HL-60/S4 treated with phorbol 12-myristate 13-acetate at 8.2 ng/mL for 4 days and 3 days (cell line): ENCODE data around the gene H19.

Source experiments
- in situ Hi-C: fragments of 300-500 bp; cut with MboI; formaldehyde crosslinking; loops from 2 replicates; pipeline ENCODE4 v1.15.0; 2022; ENCODE audit warnings: low sequenced_read_pairs

Gene H19

DNA sequence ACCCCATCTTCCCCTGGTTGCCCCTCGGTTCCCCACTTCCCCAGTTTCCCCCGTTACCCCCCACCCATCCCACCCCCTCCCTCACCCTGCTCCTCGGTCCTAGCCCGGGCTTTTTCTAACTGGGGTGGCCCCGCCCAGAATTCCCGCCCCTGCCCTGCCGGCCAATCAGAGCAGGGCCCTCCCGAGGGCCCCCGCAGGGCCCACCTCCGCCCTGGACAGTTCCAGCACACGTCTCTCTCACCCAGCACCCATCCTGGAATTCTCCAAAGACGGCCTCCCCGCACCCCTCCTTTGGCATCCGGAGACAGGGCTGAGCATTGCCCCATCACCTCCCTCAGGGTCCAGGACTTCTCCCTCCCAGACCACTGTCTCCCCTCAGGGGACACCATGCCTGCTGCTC, at the start of gene H19:
H19 (minus strand) TSS at position 88 of the 400 bp plus-strand sequence.
- in situ Hi-C loops: no loop called here

DNA sequence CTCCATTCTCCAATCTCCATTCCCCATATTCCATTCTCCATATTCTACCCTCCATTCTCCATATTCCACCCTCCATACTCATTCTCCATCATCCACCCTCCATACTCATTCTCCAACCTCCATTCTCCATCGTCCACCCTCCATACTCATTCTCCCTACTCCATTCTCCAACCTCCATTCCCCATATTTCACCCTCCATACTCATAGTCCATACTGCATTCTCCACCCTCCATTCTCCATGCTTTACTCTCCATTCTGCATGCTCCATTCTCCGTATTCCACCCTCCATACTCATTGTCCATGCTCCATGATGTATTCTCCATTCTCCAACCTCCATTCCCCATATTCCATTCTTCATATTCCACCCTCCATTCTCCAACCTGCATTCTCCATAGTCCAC, 44.3 kb upstream of the H19 start:
- in situ Hi-C loops: no loop called here

DNA sequence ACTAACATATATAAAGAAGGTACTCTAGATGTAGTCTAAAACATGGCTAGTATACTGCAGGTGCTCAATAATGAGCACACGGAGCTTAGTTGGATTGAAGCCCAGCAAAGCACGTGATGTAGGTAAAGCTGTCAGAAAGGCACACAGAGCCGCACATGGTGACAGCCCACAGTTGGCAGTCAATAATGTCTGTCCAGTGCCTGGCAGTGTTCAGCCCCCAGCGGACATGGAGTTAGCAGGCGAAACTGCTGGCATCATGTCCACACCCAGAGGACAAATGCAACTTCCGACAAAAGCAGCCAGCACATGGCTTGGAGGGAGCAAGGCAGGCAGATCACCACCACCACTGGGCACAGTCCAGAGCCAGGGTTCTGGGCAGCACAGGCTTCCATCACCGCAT, 43.5 kb upstream of the H19 start:
- in situ Hi-C loops: no loop called here

DNA sequence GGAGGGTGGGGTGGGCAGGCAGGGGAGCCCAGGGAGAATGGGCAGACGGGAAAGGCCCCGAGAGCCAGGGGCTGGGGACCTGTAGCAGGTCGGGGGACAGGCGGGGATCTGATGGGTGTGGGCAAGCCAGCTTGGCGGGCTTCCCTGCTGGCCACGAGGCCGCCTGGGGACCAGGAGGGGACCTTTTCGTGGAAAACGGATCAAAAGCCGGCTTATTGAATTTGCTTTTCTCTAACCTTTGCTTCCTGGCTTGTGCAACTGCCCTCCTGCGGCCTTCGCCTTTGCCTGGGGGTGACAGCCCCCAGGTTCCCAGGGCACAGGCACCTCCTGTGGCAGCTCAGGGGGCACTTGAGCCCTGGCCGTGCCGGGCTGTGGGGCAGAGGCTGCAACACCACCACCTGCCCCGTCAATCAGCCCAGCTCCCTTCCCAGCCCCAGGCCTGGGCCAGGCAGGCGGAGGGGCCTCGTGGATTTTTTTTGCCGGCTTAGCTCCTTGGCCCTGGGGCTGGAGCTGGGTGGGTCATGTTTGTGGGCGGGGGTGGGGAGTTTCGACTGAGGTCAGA, 41.6 kb upstream of the H19 start:
- in situ Hi-C loops: no loop called here

DNA sequence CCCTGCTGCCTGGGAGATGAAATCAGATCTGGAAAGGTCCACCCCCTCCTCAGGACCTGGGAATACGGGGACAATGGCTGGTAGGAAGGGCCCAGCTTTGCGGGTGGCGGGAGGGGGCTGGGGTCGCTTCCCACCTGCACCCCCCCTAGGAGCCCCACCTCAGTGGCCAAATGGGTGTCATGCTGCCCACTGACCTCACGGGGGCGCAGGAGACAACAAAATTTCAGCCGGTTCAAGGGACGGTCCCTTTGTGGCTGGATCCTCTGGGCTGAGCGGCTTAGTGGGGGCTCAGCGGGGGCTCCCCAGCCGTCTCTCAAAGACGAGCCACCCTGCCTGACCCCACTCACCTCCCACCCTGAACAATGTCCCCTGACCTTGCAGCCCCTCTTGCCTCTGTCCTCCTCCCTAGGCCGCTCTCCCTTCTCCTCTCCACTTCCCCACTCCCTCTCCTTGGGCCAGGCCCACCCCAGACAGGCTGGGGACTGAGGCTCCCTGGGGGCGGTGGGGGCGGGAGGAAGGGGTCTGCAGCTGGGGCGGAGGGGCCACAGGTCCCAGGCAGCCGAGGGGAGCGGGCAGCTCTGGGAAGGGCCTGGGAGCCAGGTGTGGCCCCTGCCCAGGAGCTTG, 39.3 kb upstream of the H19 start:
- in situ Hi-C loops: no loop called here

DNA sequence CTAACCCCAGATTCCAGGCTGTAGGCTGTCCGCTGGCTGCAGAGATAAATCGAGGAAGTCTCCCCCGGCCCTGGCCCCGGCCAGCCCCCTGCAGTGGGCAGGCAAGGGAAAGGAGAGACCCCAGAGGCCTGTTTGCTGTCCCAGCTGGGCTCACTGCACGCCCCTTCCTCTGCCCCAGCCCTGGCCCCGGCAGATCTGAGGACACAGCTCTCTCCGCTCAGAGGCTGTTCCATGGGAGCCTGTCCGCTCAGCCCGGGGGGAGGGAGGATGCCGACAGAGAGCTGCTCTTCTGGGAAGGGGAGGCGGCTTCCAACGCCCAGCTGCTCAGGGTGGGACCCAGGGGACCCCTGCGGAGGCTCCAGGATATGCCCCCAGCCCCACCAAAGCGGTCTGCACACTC, 37.7 kb upstream of the H19 start:
- in situ Hi-C loops: no loop called here

DNA sequence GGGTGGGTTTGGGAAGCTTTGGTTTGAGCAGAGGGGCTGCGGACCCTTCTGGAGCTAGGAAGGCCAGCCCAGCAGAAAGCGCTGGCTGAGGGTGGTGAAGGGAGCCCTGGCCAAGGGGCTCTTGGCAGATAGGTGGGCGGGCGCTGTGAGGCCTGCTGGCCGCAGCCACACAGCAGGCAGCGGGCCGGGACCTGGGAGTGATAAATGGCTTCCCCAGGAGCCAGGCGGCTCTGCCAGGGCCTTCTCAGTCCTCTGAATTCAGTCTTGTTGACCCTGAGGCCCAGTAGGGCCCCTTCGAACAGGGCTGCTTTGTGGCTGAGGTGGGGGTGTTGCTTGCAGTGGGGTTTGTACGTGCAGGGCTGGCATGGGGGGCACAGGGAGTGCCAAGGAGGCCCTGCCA, 33.4 kb upstream of the H19 start:
- in situ Hi-C loops: no loop called here

DNA sequence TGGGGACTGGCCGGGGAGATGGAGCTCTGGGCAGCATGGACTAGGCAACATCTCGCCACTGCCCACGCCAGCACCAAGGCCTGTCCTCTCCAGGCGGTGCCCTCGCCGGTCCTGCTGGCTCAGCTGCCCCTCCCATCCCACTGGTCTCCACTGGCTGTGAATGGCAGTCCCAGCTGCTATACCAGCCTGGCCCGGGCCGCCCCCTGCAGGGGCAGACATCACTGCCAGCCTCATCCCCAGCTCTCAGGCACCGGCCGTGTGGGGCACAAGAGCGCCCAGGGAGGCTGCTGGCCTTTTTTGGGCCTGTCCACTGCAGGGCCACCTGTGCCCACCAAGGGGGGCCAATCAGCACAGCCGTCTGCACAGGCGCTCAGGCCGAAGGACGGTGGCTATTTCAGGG, 30.1 kb upstream of the H19 start:
- in situ Hi-C loops: no loop called here

DNA sequence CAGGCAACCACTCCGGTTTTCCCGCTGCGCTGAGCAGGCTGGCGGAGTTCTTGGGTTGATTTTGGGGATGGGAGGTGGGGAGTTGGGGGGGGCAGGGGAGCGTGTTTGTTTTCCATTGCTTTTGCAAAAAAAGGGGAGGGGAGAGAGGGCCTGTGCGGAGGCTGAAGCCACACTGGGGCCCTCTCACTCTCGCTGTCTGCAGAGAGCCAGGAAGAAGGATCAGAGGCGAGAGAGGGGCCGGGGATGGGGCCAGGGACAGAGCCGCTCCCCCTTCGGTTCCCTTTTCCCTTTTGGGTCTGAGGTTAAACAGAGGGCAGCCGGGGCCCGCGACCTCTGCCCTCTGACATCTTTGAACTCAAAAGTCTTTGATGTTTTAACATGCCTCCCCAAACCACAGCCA, 17.4 kb upstream of the H19 start:
- in situ Hi-C loops: no loop called here

DNA sequence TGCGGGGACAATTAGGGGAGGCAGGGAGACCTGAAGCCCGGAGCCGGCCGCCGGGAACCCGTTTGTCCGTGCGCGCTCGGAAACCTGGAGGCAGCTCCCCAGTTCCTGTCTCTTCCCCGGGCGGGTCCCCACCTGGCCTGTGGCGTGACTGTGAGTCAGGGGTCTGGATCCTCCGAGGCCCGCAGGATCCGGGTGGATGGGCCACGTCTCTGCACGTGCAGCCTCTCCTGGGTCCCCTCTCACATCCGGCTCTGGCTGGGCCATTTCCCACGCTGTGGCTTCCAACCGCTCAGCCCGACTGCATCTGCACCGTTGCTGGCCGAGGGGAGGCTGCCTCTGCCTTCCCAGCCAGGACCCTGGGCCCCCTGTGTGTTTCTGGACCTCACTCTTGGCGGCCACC, 14.8 kb upstream of the H19 start:
- in situ Hi-C loops: no loop called here

DNA sequence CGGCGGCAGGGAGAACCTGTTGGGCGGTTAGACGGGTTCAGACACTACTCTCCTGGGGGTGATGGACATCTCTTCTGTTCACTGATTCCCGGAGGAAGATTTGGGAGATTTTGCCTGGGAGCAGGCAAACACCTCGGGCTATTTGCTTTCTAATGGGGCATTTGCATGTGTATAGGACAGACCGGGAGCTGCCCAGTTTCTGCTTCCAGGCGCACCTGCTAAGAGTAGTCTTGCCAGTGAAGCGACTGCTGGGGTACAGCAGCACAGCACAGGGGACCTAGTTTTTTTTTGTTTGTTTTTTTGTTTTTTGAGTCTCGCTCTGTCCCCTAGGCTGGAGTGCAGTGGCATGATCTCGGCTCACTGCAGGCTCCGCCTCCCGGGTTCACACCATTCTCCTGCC, 6.8 kb upstream of the H19 start:
- in situ Hi-C loops: no loop called here

DNA sequence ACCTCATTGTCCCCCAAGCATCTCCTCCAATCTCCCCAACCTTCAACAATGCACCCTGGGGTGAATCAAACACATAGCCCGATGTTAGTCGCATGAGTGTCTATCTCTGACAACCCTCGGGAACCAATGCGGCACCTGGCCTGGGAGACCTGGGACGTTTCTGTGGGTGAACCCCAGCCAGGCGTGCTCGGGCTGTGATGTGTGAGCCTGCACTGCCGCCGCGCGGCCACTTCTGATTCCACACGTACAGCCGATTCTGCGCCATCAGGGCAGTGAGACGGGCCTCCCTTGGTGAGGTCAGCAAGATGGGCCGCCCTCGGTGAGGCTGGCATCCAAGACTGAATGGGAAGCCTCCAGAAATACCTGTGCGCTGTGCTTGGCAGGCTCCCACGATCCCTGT, 5.2 kb upstream of the H19 start:
- in situ Hi-C loops: no loop called here

DNA sequence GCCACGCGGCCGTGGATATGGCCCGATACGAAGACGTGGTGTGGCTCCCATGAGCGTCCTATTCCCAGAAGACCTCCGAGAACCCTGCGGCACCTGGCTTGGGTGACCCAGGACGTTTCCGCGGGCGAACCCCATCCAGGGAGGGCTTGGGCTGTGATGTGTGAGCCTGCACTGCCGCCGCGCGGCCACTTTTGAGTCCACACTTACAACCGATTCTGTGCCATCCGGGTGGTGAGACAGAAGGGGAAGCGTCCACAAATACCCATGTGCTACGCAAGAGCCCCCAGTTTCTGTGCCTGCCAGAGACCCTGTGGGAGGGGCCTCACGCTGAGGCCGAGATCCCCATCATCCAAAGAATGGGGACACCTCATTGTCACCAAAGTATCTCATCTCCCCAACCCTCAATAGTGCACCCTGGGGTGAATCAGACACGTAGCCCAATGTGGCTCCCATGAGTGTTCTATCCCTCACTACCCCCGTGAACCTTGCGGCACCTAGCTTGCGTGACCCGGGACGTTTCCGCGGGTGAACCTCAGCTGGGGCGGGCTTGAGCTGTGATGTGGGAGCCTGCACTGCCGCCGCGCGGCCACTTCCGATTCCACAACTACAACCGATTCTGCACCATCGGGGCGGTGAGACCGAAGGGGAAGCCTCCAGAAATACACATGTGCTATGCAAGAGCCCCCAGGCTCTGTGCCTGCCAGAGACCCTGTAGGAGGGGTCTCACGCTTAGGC, 4.6 kb upstream of the H19 start:
- in situ Hi-C loops: no loop called here

DNA sequence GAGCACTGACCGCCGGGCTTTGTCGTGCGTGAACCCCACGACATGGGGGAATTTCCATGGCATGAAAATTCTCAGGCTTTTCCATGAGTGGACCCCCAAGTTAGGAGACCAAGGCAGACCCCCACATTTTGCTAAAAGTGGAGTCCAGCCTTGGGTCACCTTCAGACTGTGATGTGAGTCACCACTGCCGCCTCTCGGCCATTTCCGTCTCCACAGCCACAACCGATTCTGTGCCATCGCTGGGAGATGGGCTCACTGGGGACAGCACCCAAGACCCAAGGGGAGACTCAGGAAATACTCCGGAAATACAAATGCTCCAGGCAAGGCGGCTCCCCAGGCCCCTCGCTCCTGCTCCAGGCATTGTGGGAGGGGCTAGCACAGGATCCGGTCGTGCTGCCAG, 1.2 kb upstream of the H19 start:
- in situ Hi-C loops: no loop called here

DNA sequence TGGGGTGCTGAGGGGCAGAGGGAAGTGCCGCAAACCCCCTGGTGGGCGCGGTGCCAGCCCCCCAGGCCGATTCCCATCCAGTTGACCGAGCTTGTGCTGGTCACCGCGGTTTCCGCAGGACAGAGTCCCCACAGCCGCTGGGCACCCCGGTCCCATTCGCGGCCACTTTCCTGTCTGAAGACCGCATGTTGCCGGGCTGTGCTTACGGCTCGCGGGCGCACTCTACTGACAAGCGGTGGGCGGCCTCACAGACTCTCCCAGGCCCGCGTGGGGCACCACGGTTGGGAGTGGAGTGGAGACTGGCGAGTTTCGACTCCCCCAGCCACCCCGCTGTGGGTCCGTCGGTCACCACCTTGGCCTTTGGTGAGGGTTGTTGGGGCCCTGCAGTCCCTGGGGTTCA, 648 bp upstream of the H19 start:
- in situ Hi-C loops: no loop called here

DNA sequence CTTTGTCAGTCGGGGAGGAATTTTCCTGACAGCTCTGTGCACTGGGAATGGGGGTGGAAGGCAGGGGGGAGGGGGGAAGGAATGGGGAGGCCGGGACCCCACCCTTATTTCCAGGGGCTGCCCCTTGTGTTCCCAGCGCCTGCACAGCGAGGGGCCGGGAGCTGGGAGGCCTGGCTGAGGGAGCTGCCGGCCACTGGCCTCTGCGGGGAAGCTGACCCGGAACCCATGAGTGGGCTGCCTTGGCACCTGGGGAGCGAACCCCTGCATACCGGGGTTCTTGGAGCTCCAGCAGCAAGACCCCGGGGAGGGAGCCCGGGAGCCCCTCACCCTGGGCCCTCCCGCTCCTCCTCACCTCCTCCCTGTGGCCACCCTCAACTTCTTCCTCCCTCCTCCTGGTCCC, 3.5 kb downstream of the H19 start:
- in situ Hi-C loops: no loop called here

DNA sequence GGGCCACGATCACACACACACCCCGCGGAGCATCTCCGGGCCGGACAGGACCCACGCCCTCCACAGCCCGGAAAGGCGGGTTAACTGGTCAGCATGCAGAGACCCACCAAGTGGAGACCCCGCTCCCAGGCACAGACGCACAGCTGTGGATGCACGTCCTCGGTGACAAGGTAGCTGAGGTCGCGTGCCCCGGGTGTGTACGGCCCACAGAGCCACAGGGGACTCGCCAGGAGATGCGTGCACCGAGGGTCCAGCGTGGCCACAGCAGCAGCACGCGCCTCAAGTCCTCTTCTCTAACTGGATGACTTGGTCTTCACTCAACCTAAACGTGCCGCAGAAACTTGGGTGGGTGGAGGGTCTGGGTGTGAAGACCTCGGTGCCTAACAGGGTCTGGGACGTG, 5.5 kb downstream of the H19 start:
- in situ Hi-C loops: no loop called here

DNA sequence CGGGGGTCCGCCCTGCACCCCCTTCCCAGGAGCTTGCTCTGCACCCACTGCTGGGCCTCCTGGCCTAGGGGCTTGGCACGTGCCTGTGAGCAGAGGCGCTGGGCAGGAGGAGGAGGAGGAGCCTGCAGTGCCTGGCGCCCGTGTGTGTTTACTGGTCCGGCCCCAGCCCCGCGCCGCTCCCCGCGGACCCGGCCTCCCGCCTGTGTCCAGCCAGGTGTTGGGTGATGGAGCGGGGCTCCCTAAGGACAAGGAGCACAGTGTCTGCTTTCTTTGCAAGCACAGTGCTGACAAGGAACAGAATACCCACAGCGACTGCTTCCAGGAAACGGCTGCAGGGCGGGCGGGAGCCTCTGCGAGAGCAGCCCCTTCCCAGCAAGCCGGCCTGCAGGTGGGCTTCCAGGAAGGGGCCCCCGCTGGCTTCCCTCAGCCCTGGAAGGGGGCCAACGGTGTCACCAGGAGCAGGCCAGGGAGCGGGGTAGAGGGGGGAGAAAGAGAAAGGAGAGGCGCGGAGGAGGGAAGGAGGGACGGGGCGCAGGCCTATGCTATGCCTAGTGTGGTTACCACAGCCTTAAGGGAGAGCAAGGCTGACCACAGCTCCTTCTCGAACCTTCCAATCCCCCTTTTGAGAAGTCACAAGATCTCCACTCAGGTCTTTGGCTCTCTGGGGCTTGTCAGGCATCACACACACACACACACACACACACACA, 6.6 kb downstream of the H19 start:
- in situ Hi-C loops: no loop called here

DNA sequence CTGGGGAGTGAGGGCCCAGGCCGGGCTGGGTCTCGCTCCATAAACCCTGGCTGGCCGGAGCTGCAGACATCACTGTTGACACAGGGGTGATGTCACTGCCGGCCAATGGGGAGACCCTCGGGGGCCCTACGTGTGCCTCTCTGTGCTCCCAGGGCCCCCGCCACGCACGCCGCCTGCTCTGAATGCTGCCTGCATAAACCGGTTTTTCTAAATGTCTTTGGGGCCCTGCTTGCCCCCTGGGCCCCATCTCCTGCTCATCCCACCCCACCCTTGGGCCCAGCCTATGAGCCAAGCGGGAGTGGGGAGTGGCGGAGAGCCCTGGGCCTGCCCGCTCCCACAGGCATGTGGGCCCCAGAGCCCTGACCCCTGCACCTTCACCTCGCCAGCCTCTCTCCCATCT, 7.7 kb downstream of the H19 start:
- in situ Hi-C loops: no loop called here

DNA sequence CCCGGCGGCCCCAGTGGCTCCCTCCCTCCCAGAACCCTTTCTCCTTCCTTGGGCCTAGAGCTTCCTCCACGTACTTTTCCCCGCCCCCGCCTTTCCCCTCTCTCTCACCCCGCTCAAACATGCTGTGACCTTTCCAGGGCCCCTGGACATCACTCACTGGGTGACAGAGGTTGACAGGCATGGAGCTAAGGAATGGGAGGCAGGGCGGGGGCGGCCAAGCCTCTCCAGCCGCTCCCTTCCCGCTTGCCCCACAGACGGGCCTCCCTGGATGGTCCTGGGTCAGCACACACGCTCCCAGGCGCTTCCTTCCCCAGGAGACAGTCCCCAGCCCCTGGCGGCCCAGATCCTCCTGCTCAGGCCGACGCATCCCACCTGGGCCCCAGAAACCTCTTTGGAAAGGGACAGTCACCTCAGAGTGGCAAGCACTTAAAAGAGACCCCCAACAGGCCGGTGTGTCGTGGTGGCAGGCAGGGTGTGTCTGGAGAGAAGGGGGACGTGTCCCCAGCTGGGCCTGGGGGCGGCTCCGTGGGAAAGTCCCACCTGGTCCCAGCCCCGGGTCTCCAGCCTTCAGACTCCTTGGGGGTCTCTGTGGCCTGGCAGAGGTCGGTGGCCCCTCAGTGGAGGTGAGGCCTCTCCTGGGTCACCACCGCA, 8.8 kb downstream of the H19 start:
- in situ Hi-C loops: no loop called here

DNA sequence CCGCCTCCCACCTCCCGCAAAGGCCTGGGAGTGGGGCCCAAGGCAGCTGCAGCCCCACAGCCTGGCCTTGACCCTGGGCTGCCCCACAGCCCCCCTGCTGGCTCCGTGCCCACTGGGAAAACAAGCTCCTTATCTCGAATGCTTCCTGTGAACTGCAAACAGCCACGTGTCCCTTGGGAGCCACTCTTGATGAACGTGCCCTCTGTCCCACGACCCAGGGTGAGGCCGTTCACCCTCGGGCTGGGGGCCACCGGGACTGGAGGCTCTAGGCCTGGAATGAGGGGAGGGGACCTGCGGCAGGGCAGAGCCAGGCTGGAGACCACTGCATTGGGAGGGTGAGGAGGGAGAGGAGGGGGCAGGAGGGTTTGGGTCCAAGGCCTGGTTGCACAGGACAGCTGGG, 9.5 kb downstream of the H19 start:
- in situ Hi-C loops: no loop called here

DNA sequence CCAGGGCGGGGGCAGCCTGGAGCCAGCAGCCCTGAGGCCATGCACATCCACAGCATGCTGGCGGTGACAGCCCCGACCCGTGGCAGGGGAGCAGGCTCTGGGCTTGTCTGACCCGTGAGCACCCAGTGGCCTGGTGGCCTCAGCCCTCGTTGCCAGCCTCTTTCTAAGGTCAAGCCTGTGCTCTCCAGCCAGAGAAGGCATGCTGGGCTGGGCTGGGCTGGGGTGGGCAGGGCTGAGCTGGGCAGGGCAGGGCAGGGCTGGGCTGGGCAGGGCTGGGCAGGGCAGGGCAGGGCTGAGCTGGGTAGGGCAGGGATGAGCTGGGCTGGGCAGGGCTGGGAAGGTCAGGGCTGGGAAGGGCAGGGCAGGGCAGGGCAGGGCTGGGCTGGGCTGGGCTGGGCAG, 10.6 kb downstream of the H19 start:
- in situ Hi-C loops: no loop called here
